ENCODE measurements around the gene ARID3C.

GRCh38 chr9:34623374-34624235 lies 5.3 kb downstream of the ARID3C start:
- TF ChIP-seq CTCF (IDR thresholded peaks at IDR 0.05) (no peak), EZH2 (IDR thresholded peaks at IDR 0.05) (no peak)
